NCI-H2171 treated with DMSO at 0.1 percent for 48 hours (cell line): ENCODE data around the gene SOCS7.

ENCODE experiments used
- DNase-seq: peaks from one replicate; lab custom pipeline; 2025; lab: John Stamatoyannopoulos, UW

Gene SOCS7

GRCh38 chr17:38338053-38338452, 13.6 kb upstream of the SOCS7 start:
- DNase-seq, result peak; percentile 39

GRCh38 chr17:38338535-38338934, 13.1 kb upstream of the SOCS7 start:
- no peak for DNase-seq

GRCh38 chr17:38339891-38340290, 11.8 kb upstream of the SOCS7 start:
- no peak for DNase-seq

- peak; percentile 81 for DNase-seq
Observed at GRCh38 chr17:38341035-38341721, 10.5 kb upstream of the SOCS7 start.

- no peak for DNase-seq
Observed at GRCh38 chr17:38342886-38343607, 8.6 kb upstream of the SOCS7 start.

GRCh38 chr17:38343608-38344419, 7.8 kb upstream of the SOCS7 start, which contains the start of gene GPR179:
Gene GPR179, minus strand, starts transcription at chr17:38343956. Its CDS starts 167 bp downstream, at chr17:38343789.
- peak; percentile 85 for DNase-seq

- no peak for DNase-seq
Observed at GRCh38 chr17:38344420-38344745, 7.3 kb upstream of the SOCS7 start.

GRCh38 chr17:38345743-38346142, 5.9 kb upstream of the SOCS7 start:
- no peak for DNase-seq

- peak; percentile 75 for DNase-seq
Observed at GRCh38 chr17:38349097-38349730, 2.4 kb upstream of the SOCS7 start.

- DNase-seq, result no peak
Observed at GRCh38 chr17:38350035-38350434, 1.6 kb upstream of the SOCS7 start.

- no peak for DNase-seq
Observed at GRCh38 chr17:38352245-38353085, 821 bp downstream of the SOCS7 start.

- no peak for DNase-seq
Observed at GRCh38 chr17:38353086-38353604, 1.5 kb downstream of the SOCS7 start.

GRCh38 chr17:38353668-38354067, 2.0 kb downstream of the SOCS7 start:
- no peak for DNase-seq

GRCh38 chr17:38354466-38354865, 2.8 kb downstream of the SOCS7 start:
- no peak for DNase-seq

GRCh38 chr17:38355251-38355650, 3.6 kb downstream of the SOCS7 start:
- DNase-seq, result no peak

GRCh38 chr17:38357486-38358123, 6.0 kb downstream of the SOCS7 start:
- peak; percentile 21 for DNase-seq

- DNase-seq, result peak; percentile 53
Observed at GRCh38 chr17:38358586-38359513, 7.2 kb downstream of the SOCS7 start.

- no peak for DNase-seq
Observed at GRCh38 chr17:38361694-38362465, 10.2 kb downstream of the SOCS7 start.

GRCh38 chr17:38363016-38363415, 11.4 kb downstream of the SOCS7 start:
- DNase-seq, result no peak
